ENCODE measurements around the gene CORO2A.

GRCh38 chr9:98185021-98185567, 7.3 kb downstream of the CORO2A start:
- TF ChIP-seq, protein P1, sequence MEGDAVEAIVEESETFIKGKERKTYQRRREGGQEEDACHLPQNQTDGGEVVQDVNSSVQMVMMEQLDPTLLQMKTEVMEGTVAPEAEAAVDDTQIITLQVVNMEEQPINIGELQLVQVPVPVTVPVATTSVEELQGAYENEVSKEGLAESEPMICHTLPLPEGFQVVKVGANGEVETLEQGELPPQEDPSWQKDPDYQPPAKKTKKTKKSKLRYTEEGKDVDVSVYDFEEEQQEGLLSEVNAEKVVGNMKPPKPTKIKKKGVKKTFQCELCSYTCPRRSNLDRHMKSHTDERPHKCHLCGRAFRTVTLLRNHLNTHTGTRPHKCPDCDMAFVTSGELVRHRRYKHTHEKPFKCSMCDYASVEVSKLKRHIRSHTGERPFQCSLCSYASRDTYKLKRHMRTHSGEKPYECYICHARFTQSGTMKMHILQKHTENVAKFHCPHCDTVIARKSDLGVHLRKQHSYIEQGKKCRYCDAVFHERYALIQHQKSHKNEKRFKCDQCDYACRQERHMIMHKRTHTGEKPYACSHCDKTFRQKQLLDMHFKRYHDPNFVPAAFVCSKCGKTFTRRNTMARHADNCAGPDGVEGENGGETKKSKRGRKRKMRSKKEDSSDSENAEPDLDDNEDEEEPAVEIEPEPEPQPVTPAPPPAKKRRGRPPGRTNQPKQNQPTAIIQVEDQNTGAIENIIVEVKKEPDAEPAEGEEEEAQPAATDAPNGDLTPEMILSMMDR (IDR thresholded peaks at IDR 0.05; ENCODE audit: low read depth, low read length, poor library complexity, severe bottlenecking) = no peak
- no peak for TF ChIP-seq EZH2phosphoT487 (IDR thresholded peaks at IDR 0.05; ENCODE audit: borderline replicate concordance, low read length)
